MCF 10A (cell line): ENCODE data around the gene FOXK1. TPM values are rescaled to one million over a fixed set of nuclear protein-coding genes. Genes with fewer than 3 reads are reported as not detected.

Experiments used
- BruUV-seq: library from RNA; stranded (reverse); fragments of 400-500 nt; replicated peaks from 2 replicates; lab custom pipeline; 2021; lab: Mats Ljungman, UMichigan
- CTCF ChIA-PET: fragments of 300-600 bp; sonication (Branson Sonifier 250); formaldehyde crosslinking; extraction: SDS; loops from one replicate; lab custom pipeline; 2021; ENCODE audit warnings: antibody characterized with exemption, inconsistent platforms; lab: Yijun Ruan, JAX
- POLR2A ChIA-PET: fragments of 300-600, 350-650 bp; sonication (Branson Sonifier 250); formaldehyde crosslinking; extraction: SDS; loops from one replicate; lab custom pipeline; 2020; ENCODE audit warnings: antibody characterized with exemption, inconsistent platforms; lab: Yijun Ruan, JAX
- DNase-seq: peaks from one replicate; pipeline ENCODE4 v3.0.0-alpha.2; 2018; ENCODE audit not compliant: unreplicated experiment
- H3K27ac Mint-ChIP-seq: one replicate; pipeline ENCODE4 v1.8.0; 2022; ENCODE audit warnings: mild to moderate bottlenecking, low read depth, mixed read lengths; ENCODE audit not compliant: unreplicated experiment
- H3K27me3 Mint-ChIP-seq: one replicate; pipeline ENCODE4 v1.8.0; 2022; ENCODE audit warnings: mixed read lengths; ENCODE audit not compliant: insufficient read depth, unreplicated experiment
- H3K36me3 Mint-ChIP-seq: one replicate; pipeline ENCODE4 v1.8.0; 2022; ENCODE audit warnings: mild to moderate bottlenecking, moderate library complexity, mixed read lengths; ENCODE audit not compliant: insufficient read depth, unreplicated experiment
- H3K4me1 Mint-ChIP-seq: one replicate; pipeline ENCODE4 v1.8.0; 2022; ENCODE audit warnings: mixed read lengths; ENCODE audit not compliant: insufficient read depth, unreplicated experiment
- H3K4me3 Mint-ChIP-seq: one replicate; pipeline ENCODE4 v1.8.0; 2022; ENCODE audit warnings: mild to moderate bottlenecking, moderate library complexity, mixed read lengths; ENCODE audit not compliant: unreplicated experiment
- H3K9me3 Mint-ChIP-seq: one replicate; pipeline ENCODE4 v1.8.0; 2022; ENCODE audit warnings: mixed read lengths; ENCODE audit not compliant: unreplicated experiment
- intact Hi-C: fragments of 100-400 bp; cut with micrococcal nuclease; formaldehyde crosslinking; loops from 2 replicates; pipeline ENCODE4 v1.14.1; 2022
- total RNA-seq: library from RNA; stranded (reverse); gene quantifications from 2 replicates; pipeline ENCODE4 v1.2.3, GENCODE V29; 2022
- TF ChIP-seq, protein P1 (sequence below): fragments of 200-600 bp; IDR thresholded peaks from one replicate; pipeline ENCODE4 v1.8.0; 2022; ENCODE audit warnings: antibody characterized with exemption, mild to moderate bottlenecking; ENCODE audit not compliant: unreplicated experiment

FOXK1 gene
- total RNA-seq, 1 experiment from 2014 or later: 37.7 TPM

DNA sequence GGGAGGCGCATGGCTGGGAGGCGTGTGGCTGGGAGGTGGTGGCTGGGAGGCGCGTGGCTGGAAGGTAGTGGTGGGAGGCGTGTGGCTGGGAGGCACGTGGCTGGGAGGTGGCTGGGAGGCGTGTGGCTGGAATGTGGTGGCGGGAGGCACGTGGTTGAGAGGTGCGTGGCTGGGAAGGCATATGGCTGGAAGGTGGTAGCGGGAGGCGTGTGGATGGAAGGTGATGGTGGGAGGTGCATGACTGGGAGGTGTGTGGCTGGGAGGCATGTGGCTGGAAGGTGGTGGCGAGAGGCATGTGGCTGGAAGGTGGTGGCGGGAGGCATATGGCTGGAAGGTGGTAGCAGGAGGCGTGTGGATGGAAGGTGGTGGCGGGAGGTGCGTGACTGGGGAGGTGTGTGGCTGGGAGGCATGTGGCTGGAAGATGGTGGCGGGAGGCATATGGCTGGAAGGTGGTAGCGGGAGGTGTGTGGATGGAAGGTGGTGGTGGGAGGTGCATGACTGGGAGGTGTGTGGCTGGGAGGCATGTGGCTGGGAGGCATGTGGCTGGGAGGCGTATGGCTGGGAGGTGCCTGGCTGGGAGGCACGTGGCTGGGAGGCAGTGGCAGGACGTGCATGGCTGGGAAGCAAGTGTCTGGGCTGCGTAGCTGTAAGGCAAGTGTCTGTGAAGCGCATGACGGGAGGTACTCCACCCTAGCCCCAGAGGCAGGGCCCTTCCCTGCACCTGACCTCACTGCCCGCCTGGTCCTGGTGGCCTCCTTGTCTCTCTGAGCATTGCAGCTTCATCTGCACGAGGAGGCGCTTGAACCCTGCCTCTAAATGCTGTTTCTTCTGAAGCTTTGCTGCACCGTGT lies 35.1 kb downstream of the FOXK1 start:
- intact Hi-C loops: no loop called here
- Mint-ChIP-seq H3K36me3 (peaks cover 45% of the 10 kb centered on the region), H3K27me3 (no peaks in the 10 kb centered on the region), H3K27ac (no peak overlapping the region), H3K9me3 (no peaks in the 10 kb centered on the region), H3K4me3 (no peak overlapping the region), H3K4me1 (peaks cover 19% of the 10 kb centered on the region)
- ChIA-PET POLR2A (no interaction called here), CTCF (no interaction called here)
- TF ChIP-seq, protein P1, sequence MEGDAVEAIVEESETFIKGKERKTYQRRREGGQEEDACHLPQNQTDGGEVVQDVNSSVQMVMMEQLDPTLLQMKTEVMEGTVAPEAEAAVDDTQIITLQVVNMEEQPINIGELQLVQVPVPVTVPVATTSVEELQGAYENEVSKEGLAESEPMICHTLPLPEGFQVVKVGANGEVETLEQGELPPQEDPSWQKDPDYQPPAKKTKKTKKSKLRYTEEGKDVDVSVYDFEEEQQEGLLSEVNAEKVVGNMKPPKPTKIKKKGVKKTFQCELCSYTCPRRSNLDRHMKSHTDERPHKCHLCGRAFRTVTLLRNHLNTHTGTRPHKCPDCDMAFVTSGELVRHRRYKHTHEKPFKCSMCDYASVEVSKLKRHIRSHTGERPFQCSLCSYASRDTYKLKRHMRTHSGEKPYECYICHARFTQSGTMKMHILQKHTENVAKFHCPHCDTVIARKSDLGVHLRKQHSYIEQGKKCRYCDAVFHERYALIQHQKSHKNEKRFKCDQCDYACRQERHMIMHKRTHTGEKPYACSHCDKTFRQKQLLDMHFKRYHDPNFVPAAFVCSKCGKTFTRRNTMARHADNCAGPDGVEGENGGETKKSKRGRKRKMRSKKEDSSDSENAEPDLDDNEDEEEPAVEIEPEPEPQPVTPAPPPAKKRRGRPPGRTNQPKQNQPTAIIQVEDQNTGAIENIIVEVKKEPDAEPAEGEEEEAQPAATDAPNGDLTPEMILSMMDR: no peak
- no TSS peak for BruUV-seq
- no peak for DNase-seq

DNA sequence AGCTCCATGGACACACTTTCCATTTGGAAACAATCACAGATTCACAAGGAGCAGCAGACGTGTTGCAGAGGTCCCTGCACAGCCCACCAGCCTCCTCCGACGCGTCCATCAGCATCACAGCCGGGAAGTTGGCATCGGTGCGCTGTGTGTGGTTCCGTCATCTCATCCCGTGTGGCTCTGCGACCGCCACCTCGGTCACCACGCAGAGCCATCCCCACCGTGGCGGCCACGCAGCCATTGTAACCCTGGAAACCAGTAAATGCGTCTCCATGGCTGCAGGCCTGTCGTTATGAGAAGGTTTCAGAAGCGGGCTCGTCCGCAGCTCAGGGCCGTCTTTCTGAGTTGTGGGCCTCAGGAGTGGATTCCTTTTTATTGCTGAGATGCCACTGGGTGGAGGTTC lies 36.0 kb downstream of the FOXK1 start:
- TF ChIP-seq, protein P1: no peak
- H3K4me3 Mint-ChIP-seq: no peak overlapping the region
- no peak overlapping the region for H3K27ac Mint-ChIP-seq
- H3K4me1 Mint-ChIP-seq: peaks cover 19% of the 10 kb centered on the region
- no TSS peak for BruUV-seq
- CTCF ChIA-PET: interaction anchor here (0.6 kb wide), 1 partner anchor 108 kb away, joined by 3 read pairs; no protein-coding TSS in a partner anchor
- DNase-seq: no peak
- H3K36me3 Mint-ChIP-seq: peaks cover 37% of the 10 kb centered on the region
- POLR2A ChIA-PET: no interaction called here
- no peaks in the 10 kb centered on the region for H3K9me3 Mint-ChIP-seq
- intact Hi-C loops: no loop called here
- no peaks in the 10 kb centered on the region for H3K27me3 Mint-ChIP-seq

DNA sequence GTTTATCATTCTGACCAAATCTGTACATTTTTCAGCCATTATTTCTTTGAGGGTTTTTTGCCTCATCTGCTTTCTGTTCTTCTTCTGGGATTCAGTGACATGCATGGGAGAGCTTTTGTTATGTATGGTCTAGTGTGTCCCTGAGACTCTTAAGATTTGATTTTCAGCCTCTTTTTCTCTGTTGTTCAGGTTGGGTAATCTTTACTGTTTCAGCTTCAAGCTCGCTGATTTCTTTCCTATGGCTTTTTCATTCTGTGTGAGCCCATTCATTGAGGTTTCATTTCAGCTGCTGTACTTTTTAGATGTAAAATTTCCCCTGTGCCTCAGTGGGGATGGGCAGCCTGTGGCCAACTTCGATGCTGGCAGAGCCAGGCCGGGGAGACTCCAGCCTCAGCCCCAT lies 38.1 kb downstream of the FOXK1 start:
- Mint-ChIP-seq H3K4me3 (no peak overlapping the region), H3K4me1 (peaks cover 21% of the 10 kb centered on the region), H3K36me3 (peaks cover 47% of the 10 kb centered on the region), H3K9me3 (no peaks in the 10 kb centered on the region), H3K27ac (no peak overlapping the region), H3K27me3 (no peaks in the 10 kb centered on the region)
- intact Hi-C loops: no loop called here
- TF ChIP-seq, protein P1: no peak
- BruUV-seq: no TSS peak
- POLR2A ChIA-PET: interaction anchor here (0.7 to 0.8 kb wide), 2 partner anchors 26 to 592 kb away, joined by 3 to 4 read pairs; no protein-coding TSS in a partner anchor
- DNase-seq: no peak
- CTCF ChIA-PET: interaction anchor here (0.5 to 1.1 kb wide), 3 partner anchors 34 to 365 kb away, joined by 3 to 5 read pairs (median 4); no protein-coding TSS in a partner anchor

DNA sequence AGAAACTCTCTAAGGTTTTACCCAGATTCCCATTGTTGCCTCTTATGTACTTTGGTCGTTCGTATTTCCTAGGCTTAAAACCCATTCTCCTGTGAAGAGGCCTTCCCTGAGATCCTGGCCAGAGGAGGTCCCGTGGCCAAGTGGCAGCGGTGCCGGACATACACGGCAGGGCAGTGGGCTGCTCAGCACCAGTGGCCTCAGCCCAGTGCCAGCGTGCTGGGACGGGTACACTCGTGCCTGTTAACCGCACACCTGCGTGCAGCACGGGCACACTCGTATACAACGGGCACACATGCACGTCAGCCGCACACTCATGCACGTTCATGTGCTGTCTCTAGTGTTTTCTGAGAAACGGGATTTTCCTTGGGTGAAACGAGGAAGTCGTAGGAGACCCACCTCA lies 40.2 kb downstream of the FOXK1 start:
- POLR2A ChIA-PET: interaction anchor here (1.6 kb wide), 1 partner anchor 80 kb away, joined by 5 read pairs; no protein-coding TSS in a partner anchor
- Mint-ChIP-seq H3K4me1 (peaks cover 21% of the 10 kb centered on the region), H3K27ac (no peak overlapping the region), H3K36me3 (peaks cover 40% of the 10 kb centered on the region), H3K4me3 (no peak overlapping the region), H3K9me3 (no peaks in the 10 kb centered on the region), H3K27me3 (no peaks in the 10 kb centered on the region)
- TF ChIP-seq, protein P1: no peak
- intact Hi-C loops: no loop called here
- no peak for DNase-seq
- CTCF ChIA-PET: no interaction called here
- no TSS peak for BruUV-seq
